PC-3 (cell line): ENCODE results near the gene TTC34. TPM values are rescaled to one million over a fixed set of nuclear protein-coding genes. Genes with fewer than 3 reads are reported as not detected.

Experiments
- ATAC-seq: fragments of 200-7000 bp; cut with Tn5 transposase; 2 replicates; pipeline ENCODE4 v1.9.1; 2020; ENCODE audit warnings: mild to moderate bottlenecking, moderate library complexity
- BruUV-seq: library from RNA; stranded (reverse); fragments of 400-500 nt; replicated peaks from 2 replicates; lab custom pipeline; 2021; lab: Mats Ljungman, UMichigan
- CTCF ChIA-PET: fragments of 300-600 bp; sonication (Branson Sonifier 250); formaldehyde crosslinking; loops from one replicate; lab custom pipeline; 2022; ENCODE audit warnings: antibody characterized with exemption; lab: Charles Lee
- POLR2A ChIA-PET: fragments of 300-600 bp; sonication (Branson Sonifier 250); formaldehyde crosslinking; loops from one replicate; lab custom pipeline; 2022; ENCODE audit warnings: antibody characterized with exemption; ENCODE audit not compliant: unreplicated experiment; lab: Charles Lee
- DNase-seq: peaks from one replicate; pipeline ENCODE4 v3.0.0-alpha.2; 2015
- H2AFZ ChIP-seq: fragments of 300-600 bp; sonication (generic); 2 replicates; pipeline ENCODE4 v1.6.0; 2016; ENCODE audit warnings: antibody characterized with exemption, low read length
- H3F3A ChIP-seq: fragments of 300-600 bp; sonication (generic); one replicate; pipeline ENCODE4 v1.6.0; 2017; ENCODE audit warnings: antibody characterized with exemption, low read length, control low read depth, mild to moderate bottlenecking; ENCODE audit not compliant: unreplicated experiment
- H3K27ac ChIP-seq: fragments of 300-600 bp; sonication (generic); 2 replicates; pipeline ENCODE4 v1.5.1; 2016; ENCODE audit warnings: mild to moderate bottlenecking, low read length
- H3K27me3 ChIP-seq: fragments of 300-600 bp; sonication (generic); 2 replicates; pipeline ENCODE4 v1.6.1; 2016; ENCODE audit warnings: low read length, mixed read lengths
- H3K36me3 ChIP-seq: fragments of 300-600 bp; sonication (generic); 2 replicates; pipeline ENCODE4 v1.6.1; 2016; ENCODE audit warnings: low read depth, mixed run types, low read length, mixed read lengths
- H3K4me1 ChIP-seq: fragments of 300-600 bp; sonication (generic); 2 replicates; pipeline ENCODE4 v1.5.1; 2016; ENCODE audit warnings: low read length; ENCODE audit not compliant: insufficient read depth
- H3K4me2 ChIP-seq: fragments of 300-600 bp; sonication (generic); 2 replicates; pipeline ENCODE4 v1.6.0; 2016; ENCODE audit warnings: low read length
- H3K4me3 ChIP-seq: fragments of 300-600 bp; sonication (generic); 2 replicates; pipeline ENCODE4 v1.5.1; 2016; ENCODE audit warnings: mild to moderate bottlenecking, low read length, mixed read lengths
- H3K79me2 ChIP-seq: fragments of 300-600 bp; sonication (generic); 2 replicates; pipeline ENCODE4 v1.6.1; 2017; ENCODE audit warnings: low read length, mixed read lengths
- H3K9ac ChIP-seq: fragments of 300-600 bp; sonication (generic); 2 replicates; pipeline ENCODE4 v1.6.0; 2016; ENCODE audit warnings: mild to moderate bottlenecking, low read length
- H3K9me2 ChIP-seq: fragments of 300-600 bp; sonication (generic); replicated peaks from 2 replicates; pipeline ENCODE4 v1.6.1; 2016; ENCODE audit warnings: mixed run types, low read length, mixed read lengths
- H3K9me3 ChIP-seq: fragments of 300-600 bp; sonication (generic); 2 replicates; pipeline ENCODE4 v1.6.1; 2016; ENCODE audit warnings: low read length, mixed read lengths
- H4K20me1 ChIP-seq: fragments of 300-600 bp; sonication (generic); 2 replicates; pipeline ENCODE4 v1.6.1; 2016; ENCODE audit warnings: low read length, mixed read lengths
- EZH2 ChIP-seq: fragments of 300-600 bp; sonication (generic); IDR thresholded peaks from one replicate; pipeline ENCODE4 v1.6.1; 2017; ENCODE audit warnings: antibody characterized with exemption, mild to moderate bottlenecking, low read length; ENCODE audit not compliant: unreplicated experiment
- EZH2phosphoT487 ChIP-seq: fragments of 300-600 bp; sonication (generic); IDR thresholded peaks from 2 replicates; pipeline ENCODE4 v1.6.1; 2018; ENCODE audit warnings: mild to moderate bottlenecking, antibody characterized with exemption, low read length, borderline replicate concordance
- intact Hi-C: fragments of 100-400 bp; cut with micrococcal nuclease; formaldehyde crosslinking; loops from 2 replicates; pipeline ENCODE4 v1.9.0; 2023
- total RNA-seq: library from RNA; depleted of rRNA; stranded (reverse); fragments of >200 nt; gene quantifications from 2 replicates; pipeline ENCODE4 v1.2.3, GENCODE V29; 2014
- TF ChIP-seq, protein P1 (sequence below): fragments of 300-600 bp; sonication (generic); conservative IDR thresholded peaks from 2 replicates; pipeline ENCODE4 v1.5.1; 2017; ENCODE audit warnings: antibody characterized with exemption, low read depth, mild to moderate bottlenecking, low read length

The TTC34 gene
- total RNA-seq, 1 experiment from 2014 or later = 0.11 TPM

- peaks cover 15% of the 10 kb centered on the region; the same call in 1 of the 2 replicates for H3K27me3 ChIP-seq
- no peak for ATAC-seq
- CTCF ChIA-PET = no interaction called here
- TF ChIP-seq, protein P1, sequence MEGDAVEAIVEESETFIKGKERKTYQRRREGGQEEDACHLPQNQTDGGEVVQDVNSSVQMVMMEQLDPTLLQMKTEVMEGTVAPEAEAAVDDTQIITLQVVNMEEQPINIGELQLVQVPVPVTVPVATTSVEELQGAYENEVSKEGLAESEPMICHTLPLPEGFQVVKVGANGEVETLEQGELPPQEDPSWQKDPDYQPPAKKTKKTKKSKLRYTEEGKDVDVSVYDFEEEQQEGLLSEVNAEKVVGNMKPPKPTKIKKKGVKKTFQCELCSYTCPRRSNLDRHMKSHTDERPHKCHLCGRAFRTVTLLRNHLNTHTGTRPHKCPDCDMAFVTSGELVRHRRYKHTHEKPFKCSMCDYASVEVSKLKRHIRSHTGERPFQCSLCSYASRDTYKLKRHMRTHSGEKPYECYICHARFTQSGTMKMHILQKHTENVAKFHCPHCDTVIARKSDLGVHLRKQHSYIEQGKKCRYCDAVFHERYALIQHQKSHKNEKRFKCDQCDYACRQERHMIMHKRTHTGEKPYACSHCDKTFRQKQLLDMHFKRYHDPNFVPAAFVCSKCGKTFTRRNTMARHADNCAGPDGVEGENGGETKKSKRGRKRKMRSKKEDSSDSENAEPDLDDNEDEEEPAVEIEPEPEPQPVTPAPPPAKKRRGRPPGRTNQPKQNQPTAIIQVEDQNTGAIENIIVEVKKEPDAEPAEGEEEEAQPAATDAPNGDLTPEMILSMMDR = no peak
- TF ChIP-seq EZH2phosphoT487 (no peak), EZH2 (no peak)
- H2AFZ ChIP-seq = no peak overlapping the region
- H3K9ac ChIP-seq = no peak overlapping the region
- H3K9me3 ChIP-seq = no peaks in the 10 kb centered on the region
- H3K9me2 ChIP-seq = no peaks in the 10 kb centered on the region
- H3K4me1 ChIP-seq = no peaks in the 10 kb centered on the region
- POLR2A ChIA-PET = no interaction called here
- no peaks in the 10 kb centered on the region for H4K20me1 ChIP-seq
- no peak overlapping the region for H3K27ac ChIP-seq
- no peaks in the 10 kb centered on the region for H3K36me3 ChIP-seq
- no peak overlapping the region for H3K4me3 ChIP-seq
- no peaks in the 10 kb centered on the region for H3K79me2 ChIP-seq
- intact Hi-C loops = no loop called here
- H3K4me2 ChIP-seq = no peak overlapping the region
- no peaks in the 10 kb centered on the region for H3F3A ChIP-seq
- no peak for DNase-seq
- BruUV-seq = no TSS peak
Measured at GRCh38 chr1:2610036-2610959, 191.2 kb downstream of the TTC34 start.

DNA sequence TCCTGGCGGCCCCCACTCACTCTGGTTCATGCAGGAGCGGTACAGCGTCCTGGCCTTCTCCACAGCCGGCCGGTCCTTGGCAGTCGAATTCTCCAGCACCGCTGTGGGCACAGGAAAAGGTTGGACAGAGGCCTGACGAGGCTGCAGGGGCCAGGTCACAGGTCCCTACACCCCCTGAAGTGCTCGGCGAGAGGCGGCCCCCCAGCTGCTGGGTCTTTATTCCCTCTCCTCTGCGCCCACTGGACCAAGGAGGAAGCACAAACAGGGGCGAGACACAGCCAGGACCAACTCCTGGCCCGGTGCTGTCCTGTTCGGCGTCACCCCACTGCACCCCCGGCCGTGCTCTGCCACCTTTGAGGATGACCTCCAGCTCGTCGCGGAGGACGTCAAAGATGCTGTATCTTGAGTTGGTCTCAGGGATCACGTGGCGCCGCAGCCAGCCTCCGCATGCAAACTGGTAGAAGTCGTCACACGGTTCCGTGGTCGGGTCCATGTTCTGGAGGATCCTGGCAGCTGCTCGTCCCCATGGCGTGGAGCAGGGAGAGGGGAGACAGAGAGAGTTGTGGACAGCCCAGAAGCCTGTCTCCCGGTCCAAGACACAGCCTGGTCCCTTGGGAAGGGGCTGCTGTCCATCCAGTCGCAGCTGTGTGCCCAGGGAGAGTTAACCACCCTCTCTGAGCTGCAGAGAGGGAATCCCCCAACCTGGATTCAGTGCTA, 192.0 kb downstream of the TTC34 start:
- H3F3A ChIP-seq = no peaks in the 10 kb centered on the region
- no peaks in the 10 kb centered on the region for H3K9me2 ChIP-seq
- intact Hi-C loops = no loop called here
- TF ChIP-seq, protein P1 = no peak
- TF ChIP-seq EZH2 (no peak), EZH2phosphoT487 (no peak)
- ChIA-PET POLR2A (no interaction called here), CTCF (no interaction called here)
- H4K20me1 ChIP-seq = no peaks in the 10 kb centered on the region
- no peaks in the 10 kb centered on the region for H3K4me1 ChIP-seq
- no peak overlapping the region for H2AFZ ChIP-seq
- H3K4me3 ChIP-seq = no peak overlapping the region
- no peak overlapping the region for H3K4me2 ChIP-seq
- peaks cover 7% of the 10 kb centered on the region; the same call in 1 of the 2 replicates for H3K27me3 ChIP-seq
- no peak overlapping the region for H3K27ac ChIP-seq
- H3K9me3 ChIP-seq = no peaks in the 10 kb centered on the region
- no peaks in the 10 kb centered on the region for H3K79me2 ChIP-seq
- no peak overlapping the region for H3K9ac ChIP-seq
- H3K36me3 ChIP-seq = no peaks in the 10 kb centered on the region
- ATAC-seq (no peak), DNase-seq (no peak)
- BruUV-seq = no TSS peak
